GM10266 (cell line): Measurements from ENCODE around the gene TEPSIN.

Source experiments
- DNase-seq: peaks from one replicate; pipeline ENCODE4 v3.0.0; 2012; ENCODE audit errors: extremely low spot score
- TF ChIP-seq, protein P1 (sequence below): IDR thresholded peaks from 2 replicates; pipeline ENCODE4 v1.5.1; 2012; ENCODE audit warnings: mild to moderate bottlenecking, low read depth; ENCODE audit not compliant: control insufficient read depth, insufficient read depth; ENCODE audit errors: missing control alignments

TEPSIN gene

DNA sequence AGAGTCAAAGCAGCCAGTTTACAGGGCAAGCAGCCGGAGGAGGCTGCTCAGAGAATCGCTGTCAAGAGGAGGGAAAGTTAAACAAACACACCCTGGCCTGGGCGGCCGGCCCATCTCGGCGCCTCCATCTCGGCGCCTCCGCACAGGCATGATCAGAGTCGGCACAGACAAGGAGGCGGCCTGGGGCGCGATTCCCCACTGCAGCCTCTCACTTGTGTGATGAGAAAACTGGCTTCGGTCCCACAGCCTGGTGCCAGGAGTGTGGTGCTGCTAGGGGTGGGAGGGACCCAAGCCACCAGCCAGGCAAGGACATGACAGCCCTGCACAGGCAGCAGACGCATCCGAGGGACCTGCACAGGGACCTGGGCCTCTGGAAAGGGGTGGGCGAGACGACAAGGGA lies 38.6 kb upstream of the TEPSIN start:
- no peak for DNase-seq

DNA sequence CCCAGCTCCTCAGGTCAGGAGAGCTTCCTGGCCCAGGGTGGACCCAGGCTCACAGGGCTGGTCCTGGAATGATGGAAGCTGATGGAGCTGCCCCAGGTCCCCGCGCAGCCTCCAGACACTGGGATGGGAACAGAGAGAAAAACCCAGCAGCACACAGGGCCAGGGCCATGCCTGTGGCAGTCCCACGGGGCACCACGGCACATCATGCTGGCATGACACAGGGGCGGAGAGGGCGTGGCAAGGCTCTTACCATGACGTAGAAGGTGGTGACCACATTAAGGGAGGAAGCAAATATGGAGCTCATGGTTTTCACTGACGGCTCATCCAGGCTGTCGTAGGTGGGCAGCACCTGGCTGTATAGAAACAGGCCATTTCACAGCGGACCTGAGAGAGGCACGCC lies 37.9 kb upstream of the TEPSIN start:
- DNase-seq: no peak
- TF ChIP-seq, protein P1, sequence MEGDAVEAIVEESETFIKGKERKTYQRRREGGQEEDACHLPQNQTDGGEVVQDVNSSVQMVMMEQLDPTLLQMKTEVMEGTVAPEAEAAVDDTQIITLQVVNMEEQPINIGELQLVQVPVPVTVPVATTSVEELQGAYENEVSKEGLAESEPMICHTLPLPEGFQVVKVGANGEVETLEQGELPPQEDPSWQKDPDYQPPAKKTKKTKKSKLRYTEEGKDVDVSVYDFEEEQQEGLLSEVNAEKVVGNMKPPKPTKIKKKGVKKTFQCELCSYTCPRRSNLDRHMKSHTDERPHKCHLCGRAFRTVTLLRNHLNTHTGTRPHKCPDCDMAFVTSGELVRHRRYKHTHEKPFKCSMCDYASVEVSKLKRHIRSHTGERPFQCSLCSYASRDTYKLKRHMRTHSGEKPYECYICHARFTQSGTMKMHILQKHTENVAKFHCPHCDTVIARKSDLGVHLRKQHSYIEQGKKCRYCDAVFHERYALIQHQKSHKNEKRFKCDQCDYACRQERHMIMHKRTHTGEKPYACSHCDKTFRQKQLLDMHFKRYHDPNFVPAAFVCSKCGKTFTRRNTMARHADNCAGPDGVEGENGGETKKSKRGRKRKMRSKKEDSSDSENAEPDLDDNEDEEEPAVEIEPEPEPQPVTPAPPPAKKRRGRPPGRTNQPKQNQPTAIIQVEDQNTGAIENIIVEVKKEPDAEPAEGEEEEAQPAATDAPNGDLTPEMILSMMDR: no peak

More for the DNA sequence above, 38.6 kb upstream of the TEPSIN start:
- TF ChIP-seq, protein P1: no peak

DNA sequence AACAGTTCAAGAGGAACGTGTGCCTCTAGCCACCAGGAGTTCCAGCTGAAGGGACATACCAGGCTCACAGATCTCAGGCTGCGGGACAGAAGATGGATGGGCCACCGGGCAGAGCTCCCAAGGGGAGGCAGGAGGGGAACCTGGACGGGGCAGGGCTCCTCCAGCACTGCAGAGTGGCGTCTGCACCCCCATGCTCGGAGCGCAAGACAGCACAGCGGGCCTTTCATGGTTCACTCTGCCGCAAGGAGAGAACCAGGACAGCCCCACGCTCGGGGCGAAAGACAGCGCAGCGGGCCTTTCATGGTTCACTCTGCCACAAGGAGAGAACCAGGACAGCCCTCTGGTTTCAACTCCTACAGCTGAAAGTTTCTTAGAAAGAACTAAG lies 35.6 kb upstream of the TEPSIN start:
- no peak for DNase-seq
- TF ChIP-seq, protein P1: no peak

DNA sequence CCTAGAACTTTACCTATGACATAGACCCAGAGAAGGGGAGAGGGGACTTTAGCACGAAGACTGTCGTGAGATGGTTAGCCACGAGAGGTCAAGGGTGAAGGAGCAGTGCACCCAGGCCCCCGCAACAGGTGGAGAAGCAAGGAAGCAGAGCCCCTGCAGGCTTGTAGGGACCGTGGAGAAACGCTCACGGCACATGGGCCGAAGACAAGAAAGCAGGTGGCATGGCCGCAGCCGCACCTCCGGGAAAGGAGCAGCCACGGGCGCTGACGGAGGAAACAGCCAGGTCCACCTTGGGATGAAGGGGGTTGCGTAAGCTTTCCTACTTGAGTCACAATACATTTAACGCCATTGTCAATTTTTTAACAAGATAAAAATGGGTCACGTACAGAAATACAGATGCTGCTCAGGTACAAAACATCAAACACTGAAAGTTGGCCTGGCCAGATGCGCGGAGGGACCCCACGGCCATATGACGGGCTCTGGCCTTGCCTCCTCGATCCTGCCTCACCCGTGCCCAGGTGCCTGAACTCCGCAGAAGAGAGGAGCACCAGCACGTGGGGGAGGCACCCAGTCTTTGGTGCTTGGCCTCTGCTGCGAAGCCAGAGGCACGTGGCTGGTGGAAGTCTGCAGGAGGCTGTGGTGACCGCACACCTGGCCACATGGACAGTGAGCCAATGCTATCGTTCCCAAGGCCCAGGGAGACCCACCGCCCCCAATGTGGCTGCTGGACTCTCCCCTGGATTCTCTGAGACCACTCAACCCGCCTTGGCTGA lies 35.0 kb upstream of the TEPSIN start:
- no peak for DNase-seq
- TF ChIP-seq, protein P1: no peak

DNA sequence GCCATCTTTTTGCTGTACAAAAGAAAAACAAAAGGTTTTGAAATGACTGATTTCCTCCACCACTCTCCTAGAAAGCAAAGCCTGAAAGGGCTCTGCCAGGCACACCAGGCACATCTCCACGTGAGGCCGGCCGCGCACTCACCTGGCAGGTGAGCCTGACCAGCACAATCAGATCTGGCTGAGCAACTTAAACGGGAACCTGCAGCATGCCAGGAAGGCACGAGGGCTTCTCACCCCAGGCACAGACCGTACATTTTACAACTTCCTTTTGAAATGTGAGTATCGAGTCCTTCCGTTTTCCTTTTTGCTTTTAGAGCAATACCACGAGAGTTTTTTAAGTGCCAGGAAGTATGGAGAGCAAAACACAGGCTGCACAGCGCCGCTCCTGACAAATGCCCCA lies 33.8 kb upstream of the TEPSIN start:
- TF ChIP-seq, protein P1: no peak
- DNase-seq: no peak

DNA sequence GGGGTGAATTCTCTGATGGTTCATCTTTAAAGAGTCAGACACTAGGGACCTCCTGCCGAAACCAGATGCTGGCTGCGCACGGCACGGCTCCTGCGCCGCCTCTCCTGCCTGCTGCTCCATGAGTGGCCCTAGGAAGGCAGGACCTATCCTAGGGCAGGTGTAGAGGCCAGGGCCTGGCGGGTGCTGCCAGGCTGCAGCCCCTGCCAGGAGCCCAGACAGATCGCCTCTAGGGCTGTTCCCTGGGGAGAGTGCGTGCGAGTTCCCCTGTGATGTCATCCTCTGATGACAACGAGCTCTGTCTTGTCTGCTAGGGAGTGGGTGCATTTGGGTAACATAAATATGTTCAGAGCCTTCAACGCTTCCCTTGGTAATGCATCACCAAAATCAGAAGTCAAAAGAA lies 32.4 kb upstream of the TEPSIN start:
- DNase-seq: no peak
- TF ChIP-seq, protein P1: no peak

DNA sequence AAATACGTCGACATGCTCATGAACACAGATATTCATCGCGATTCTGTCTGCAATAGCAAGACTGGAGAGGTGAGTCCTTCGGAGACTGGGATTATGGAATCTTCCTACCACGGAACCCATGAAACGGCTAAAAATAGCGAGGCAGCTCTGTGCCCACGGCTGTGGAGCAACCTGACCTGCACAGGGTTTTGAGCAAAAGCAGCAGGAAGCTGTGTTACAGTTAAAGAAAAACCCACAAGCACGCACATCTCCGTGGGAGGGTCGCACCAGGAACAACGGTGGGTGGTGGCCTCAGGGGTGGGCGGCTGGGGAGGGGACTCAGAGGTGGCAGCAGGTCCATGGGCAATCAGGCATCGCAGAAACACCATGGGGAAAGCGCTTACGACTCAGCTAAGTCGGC lies 31.4 kb upstream of the TEPSIN start:
- TF ChIP-seq, protein P1: no peak
- DNase-seq: no peak
